GM21737 (cell line): Measurements from ENCODE around the gene SLC22A2.

Experiments used
- ATAC-seq: cut with Tn5 transposase; IDR thresholded peaks from one replicate; pipeline ENCODE4 v1.9.1; 2021; ENCODE audit warnings: mild to moderate bottlenecking, moderate library complexity; ENCODE audit not compliant: unreplicated experiment

The SLC22A2 gene

GRCh38 chr6:160218810-160219209, 39.8 kb downstream of the SLC22A2 start:
- ATAC-seq = no peak

- ATAC-seq = no peak
Observed at GRCh38 chr6:160217863-160218262, 40.8 kb downstream of the SLC22A2 start.

GRCh38 chr6:160217073-160217472, 41.5 kb downstream of the SLC22A2 start:
- ATAC-seq = no peak

- ATAC-seq = no peak
Observed at GRCh38 chr6:160215232-160215631, 43.4 kb downstream of the SLC22A2 start.

GRCh38 chr6:160207618-160208017, 51.0 kb downstream of the SLC22A2 start:
- no peak for ATAC-seq

GRCh38 chr6:160204710-160205109, 53.9 kb downstream of the SLC22A2 start:
- no peak for ATAC-seq

GRCh38 chr6:160203953-160204352, 54.7 kb downstream of the SLC22A2 start:
- no peak for ATAC-seq

- no peak for ATAC-seq
Observed at GRCh38 chr6:160203522-160203921, 55.1 kb downstream of the SLC22A2 start.

- no peak for ATAC-seq
Observed at GRCh38 chr6:160203076-160203475, 55.5 kb downstream of the SLC22A2 start.

GRCh38 chr6:160202411-160202810, 56.2 kb downstream of the SLC22A2 start:
- ATAC-seq = no peak

GRCh38 chr6:160201061-160201460, 57.6 kb downstream of the SLC22A2 start:
- ATAC-seq = no peak

- peak; percentile 92 for ATAC-seq
Observed at GRCh38 chr6:160198606-160199211, 59.9 kb downstream of the SLC22A2 start.

GRCh38 chr6:160197662-160198061, 61.0 kb downstream of the SLC22A2 start:
- ATAC-seq = no peak

GRCh38 chr6:160194808-160195207, 63.8 kb downstream of the SLC22A2 start:
- no peak for ATAC-seq

GRCh38 chr6:160192840-160193239, 65.8 kb downstream of the SLC22A2 start:
- ATAC-seq = no peak

- ATAC-seq = no peak
Observed at GRCh38 chr6:160190973-160191372, 67.6 kb downstream of the SLC22A2 start.

- ATAC-seq = no peak
Observed at GRCh38 chr6:160190081-160190480, 68.5 kb downstream of the SLC22A2 start.

GRCh38 chr6:160188773-160189172, 69.8 kb downstream of the SLC22A2 start:
- ATAC-seq = no peak

GRCh38 chr6:160180706-160181105, 77.9 kb downstream of the SLC22A2 start:
- ATAC-seq = no peak

GRCh38 chr6:160178271-160178670, 80.3 kb downstream of the SLC22A2 start:
- no peak for ATAC-seq

- ATAC-seq = no peak
Observed at GRCh38 chr6:160177220-160177619, 81.4 kb downstream of the SLC22A2 start.

- no peak for ATAC-seq
Observed at GRCh38 chr6:160174681-160175080, 83.9 kb downstream of the SLC22A2 start.

- ATAC-seq = no peak
Observed at GRCh38 chr6:160173806-160174527, 84.7 kb downstream of the SLC22A2 start.
